Measurements from ENCODE around the gene SIGLEC5. TPM values are rescaled to one million over a fixed set of nuclear protein-coding genes. Genes with fewer than 3 reads are reported as not detected.

The SIGLEC5 gene
- total RNA-seq, 1 donor from 2014 or later: not detected

DNA sequence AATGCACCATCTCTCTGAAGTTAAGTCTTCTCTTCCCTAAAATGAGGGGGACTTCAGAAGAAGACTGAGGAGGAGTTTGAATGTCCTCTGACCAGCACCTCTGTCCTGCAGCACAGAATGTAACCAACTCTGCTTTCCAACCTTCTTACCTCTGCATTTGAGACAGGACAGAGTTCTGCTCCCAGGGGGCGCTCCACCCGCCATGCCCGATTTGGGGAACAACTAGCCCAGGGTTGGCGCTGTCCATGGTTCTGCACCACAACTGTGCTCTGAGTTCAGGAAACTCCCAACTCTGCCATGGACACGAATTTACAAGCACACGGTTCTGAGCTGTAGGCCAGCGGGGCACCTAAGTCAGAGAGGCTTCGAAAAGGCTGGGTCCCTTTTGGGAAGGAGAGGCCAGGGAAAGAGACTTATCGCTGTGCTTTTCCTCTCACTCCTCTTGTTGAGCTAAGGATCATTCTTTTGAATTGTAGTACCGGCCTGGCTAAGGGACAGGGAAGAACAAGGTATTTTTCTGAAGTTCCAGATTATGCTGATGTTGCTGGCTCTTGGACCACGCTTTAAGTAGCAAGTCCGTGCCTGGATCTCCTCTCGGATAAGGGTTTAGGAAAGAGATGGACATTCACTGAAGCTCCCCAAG lies 22.2 kb downstream of the SIGLEC5 start:
- no peak overlapping the region for H3K27ac Mint-ChIP-seq (ENCODE audit: unreplicated experiment)
- peak; percentile 73 for TF ChIP-seq CTCF (IDR thresholded peaks at IDR 0.05)
- H3K4me1 Mint-ChIP-seq (ENCODE audit: low read depth): no peaks in the 10 kb centered on the region
- no peaks in the 10 kb centered on the region for H3K27me3 Mint-ChIP-seq (ENCODE audit: low read depth)
- H3K9me3 Mint-ChIP-seq (ENCODE audit: low read depth): peaks cover 19% of the 10 kb centered on the region
- no peak for DNase-seq (ENCODE audit: low spot score)
- H3K36me3 Mint-ChIP-seq (ENCODE audit: low read depth): peaks cover 4% of the 10 kb centered on the region
- H3K4me3 Mint-ChIP-seq (ENCODE audit: unreplicated experiment): no peak overlapping the region

DNA sequence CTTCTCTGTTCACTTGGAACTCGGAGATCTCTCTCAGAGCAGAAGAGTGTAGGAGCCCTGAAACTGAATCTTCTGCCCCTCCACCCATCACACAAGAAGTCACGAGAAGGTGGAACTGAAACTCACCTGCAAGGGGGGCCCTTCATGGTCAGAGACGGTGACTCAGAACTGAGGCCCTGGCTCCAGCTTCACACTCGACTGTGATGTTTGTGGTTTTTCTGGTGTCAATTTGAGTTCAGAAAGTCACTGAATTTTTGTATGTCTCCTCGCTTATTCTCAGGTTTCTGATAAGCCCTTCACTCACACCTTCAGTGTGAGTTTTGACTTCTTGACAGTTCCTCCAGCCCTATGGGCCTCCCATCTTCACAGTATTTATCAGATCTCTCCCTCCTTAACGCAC lies 23.1 kb downstream of the SIGLEC5 start:
- no peak for DNase-seq (ENCODE audit: low spot score)
- no peak for TF ChIP-seq CTCF (IDR thresholded peaks at IDR 0.05)
- Mint-ChIP-seq H3K27ac (ENCODE audit: unreplicated experiment) (no peak overlapping the region), H3K4me3 (ENCODE audit: unreplicated experiment) (no peak overlapping the region), H3K4me1 (ENCODE audit: low read depth) (no peaks in the 10 kb centered on the region), H3K27me3 (ENCODE audit: low read depth) (no peaks in the 10 kb centered on the region), H3K36me3 (ENCODE audit: low read depth) (peaks cover 2% of the 10 kb centered on the region), H3K9me3 (ENCODE audit: low read depth) (peaks cover 16% of the 10 kb centered on the region)

GRCh38 chr19:51602189-51602854 lies 27.9 kb downstream of the SIGLEC5 start:
- H3K27me3 Mint-ChIP-seq (ENCODE audit: low read depth): no peaks in the 10 kb centered on the region
- no peak for DNase-seq (ENCODE audit: low spot score)
- H3K9me3 Mint-ChIP-seq (ENCODE audit: low read depth): peaks cover 12% of the 10 kb centered on the region
- TF ChIP-seq CTCF (IDR thresholded peaks at IDR 0.05): no peak
- H3K36me3 Mint-ChIP-seq (ENCODE audit: low read depth): peaks cover 2% of the 10 kb centered on the region
- H3K4me1 Mint-ChIP-seq (ENCODE audit: low read depth): no peaks in the 10 kb centered on the region
- no peak overlapping the region for H3K4me3 Mint-ChIP-seq (ENCODE audit: unreplicated experiment)
- H3K27ac Mint-ChIP-seq (ENCODE audit: unreplicated experiment): no peak overlapping the region

DNA sequence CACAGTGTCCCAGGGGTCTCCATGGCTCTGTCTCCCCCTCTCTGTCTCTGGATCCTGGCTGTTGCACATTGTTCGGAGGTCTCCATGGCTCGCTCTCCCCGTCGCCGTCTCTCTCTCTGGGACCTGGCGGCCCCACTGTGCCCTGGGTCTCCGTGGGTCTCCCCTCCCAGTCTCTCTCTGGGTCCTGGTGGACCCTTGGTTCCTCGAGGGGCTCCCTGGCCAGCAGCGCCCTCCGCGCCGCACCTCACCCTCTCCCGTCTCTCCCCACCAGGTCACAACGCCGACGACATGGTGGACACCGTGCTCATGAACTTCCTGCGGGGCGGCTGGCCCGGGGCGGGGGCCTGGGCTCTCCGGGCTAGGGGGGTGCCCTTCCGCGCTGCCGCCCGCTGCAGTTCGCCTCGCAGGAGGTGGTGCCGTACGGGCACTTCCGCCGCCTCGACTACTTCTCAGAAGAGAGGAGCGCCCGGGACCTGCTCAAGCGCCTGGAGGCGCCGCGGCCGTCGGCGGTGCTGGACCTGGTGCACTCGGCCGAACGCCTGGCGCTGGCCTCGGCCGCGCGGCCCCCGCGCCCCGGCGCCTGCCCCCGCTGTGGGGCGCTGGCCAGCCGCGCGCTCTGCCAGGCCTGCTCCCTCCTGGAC lies 29.1 kb downstream of the SIGLEC5 start:
- no peak for DNase-seq (ENCODE audit: low spot score)
- Mint-ChIP-seq H3K36me3 (ENCODE audit: low read depth) (peaks cover 2% of the 10 kb centered on the region), H3K4me1 (ENCODE audit: low read depth) (no peaks in the 10 kb centered on the region), H3K27ac (ENCODE audit: unreplicated experiment) (no peak overlapping the region), H3K4me3 (ENCODE audit: unreplicated experiment) (no peak overlapping the region), H3K27me3 (ENCODE audit: low read depth) (no peaks in the 10 kb centered on the region), H3K9me3 (ENCODE audit: low read depth) (peaks cover 11% of the 10 kb centered on the region)
- TF ChIP-seq CTCF (IDR thresholded peaks at IDR 0.05): no peak

- TF ChIP-seq CTCF (IDR thresholded peaks at IDR 0.05): no peak
- no peak overlapping the region for H3K27ac Mint-ChIP-seq (ENCODE audit: unreplicated experiment)
- H3K27me3 Mint-ChIP-seq (ENCODE audit: low read depth): no peaks in the 10 kb centered on the region
- no peak overlapping the region for H3K4me3 Mint-ChIP-seq (ENCODE audit: unreplicated experiment)
- peaks cover 6% of the 10 kb centered on the region for H3K9me3 Mint-ChIP-seq (ENCODE audit: low read depth)
- H3K36me3 Mint-ChIP-seq (ENCODE audit: low read depth): peaks cover 2% of the 10 kb centered on the region
- no peak for DNase-seq (ENCODE audit: low spot score)
- peaks cover 11% of the 10 kb centered on the region for H3K4me1 Mint-ChIP-seq (ENCODE audit: low read depth)
Observed at GRCh38 chr19:51599084-51599483, 31.1 kb downstream of the SIGLEC5 start.
